Measurements from ENCODE around the gene PGLYRP2. TPM values are rescaled to one million over a fixed set of nuclear protein-coding genes. Genes with fewer than 3 reads are reported as not detected.

Gene PGLYRP2
- total RNA-seq, 3 donors from 2014 or later (not counting 1 experiment from before 2014, with no cell fraction given): 0.21 to 0.28 TPM; not detected in 1

GRCh38 chr19:15450528-15450890 is 28.8 kb downstream of the PGLYRP2 start:
- Histone ChIP-seq H3K4me3 (ENCODE audit: low read length) (no peak overlapping the region), H3K36me3 (ENCODE audit: control insufficient read depth, insufficient read depth, low read length) (peaks cover 42% of the 10 kb centered on the region), H3K27me3 (ENCODE audit: control insufficient read depth, insufficient read depth, low read length) (no peaks in the 10 kb centered on the region), H3K4me1 (ENCODE audit: control insufficient read depth, insufficient read depth, low read length) (peaks cover 35% of the 10 kb centered on the region), H3K27ac (ENCODE audit: low read length) (peak overlapping the region; percentile 92), H3K9me3 (ENCODE audit: control insufficient read depth, insufficient read depth, low read length) (no peaks in the 10 kb centered on the region)
- DNase-seq: no peak
- TF ChIP-seq, protein P1, sequence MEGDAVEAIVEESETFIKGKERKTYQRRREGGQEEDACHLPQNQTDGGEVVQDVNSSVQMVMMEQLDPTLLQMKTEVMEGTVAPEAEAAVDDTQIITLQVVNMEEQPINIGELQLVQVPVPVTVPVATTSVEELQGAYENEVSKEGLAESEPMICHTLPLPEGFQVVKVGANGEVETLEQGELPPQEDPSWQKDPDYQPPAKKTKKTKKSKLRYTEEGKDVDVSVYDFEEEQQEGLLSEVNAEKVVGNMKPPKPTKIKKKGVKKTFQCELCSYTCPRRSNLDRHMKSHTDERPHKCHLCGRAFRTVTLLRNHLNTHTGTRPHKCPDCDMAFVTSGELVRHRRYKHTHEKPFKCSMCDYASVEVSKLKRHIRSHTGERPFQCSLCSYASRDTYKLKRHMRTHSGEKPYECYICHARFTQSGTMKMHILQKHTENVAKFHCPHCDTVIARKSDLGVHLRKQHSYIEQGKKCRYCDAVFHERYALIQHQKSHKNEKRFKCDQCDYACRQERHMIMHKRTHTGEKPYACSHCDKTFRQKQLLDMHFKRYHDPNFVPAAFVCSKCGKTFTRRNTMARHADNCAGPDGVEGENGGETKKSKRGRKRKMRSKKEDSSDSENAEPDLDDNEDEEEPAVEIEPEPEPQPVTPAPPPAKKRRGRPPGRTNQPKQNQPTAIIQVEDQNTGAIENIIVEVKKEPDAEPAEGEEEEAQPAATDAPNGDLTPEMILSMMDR (IDR thresholded peaks at IDR 0.05): no peak
- Mint-ChIP-seq H3K9me3 (no peaks in the 10 kb centered on the region), H3K4me3 (peak overlapping the region; percentile 75), H3K27ac (peak overlapping the region; percentile 82 to 91), H3K4me1 (peaks cover 31 to 51% of the 10 kb centered on the region in 2 donors), H3K36me3 (no peaks in the 10 kb centered on the region), H3K27me3 (ENCODE audit: low read depth in 2 of 2) (no peaks in the 10 kb centered on the region)
- intact Hi-C loops (cut with micrococcal nuclease): no loop called here
- ATAC-seq: no peak
- 96% methylated on average over 1 of the region's 1 CpG for WGBS (ENCODE audit: insufficient coverage)

GRCh38 chr19:15449620-15450527 is 29.4 kb downstream of the PGLYRP2 start, which contains the start of gene WIZ:
Gene WIZ (minus strand): TSS chr19:15449956. CDS start chr19:15448307, 1,649 bp downstream.
- intact Hi-C loops (cut with micrococcal nuclease): no loop called here
- Mint-ChIP-seq H3K36me3 (no peaks in the 10 kb centered on the region), H3K4me1 (peaks cover 24 to 45% of the 10 kb centered on the region in 2 donors), H3K4me3 (peak within 1 kb of the TSS; percentile 83), H3K27ac (peak within 1 kb of the TSS; percentile 82 to 91), H3K9me3 (no peaks in the 10 kb centered on the region), H3K27me3 (ENCODE audit: low read depth in 2 of 2) (no peaks in the 10 kb centered on the region)
- DNase-seq (peak; percentile 84 to 86), ATAC-seq (peak; percentile 86 to 88 (median 87))
- Histone ChIP-seq H3K9me3 (ENCODE audit: control insufficient read depth, insufficient read depth, low read length) (no peaks in the 10 kb centered on the region), H3K27me3 (ENCODE audit: control insufficient read depth, insufficient read depth, low read length) (no peaks in the 10 kb centered on the region), H3K27ac (ENCODE audit: low read length) (peak within 1 kb of the TSS; percentile 92), H3K4me3 (ENCODE audit: low read length) (peak within 1 kb of the TSS; percentile 37), H3K4me1 (ENCODE audit: control insufficient read depth, insufficient read depth, low read length) (peaks cover 35% of the 10 kb centered on the region), H3K36me3 (ENCODE audit: control insufficient read depth, insufficient read depth, low read length) (peaks cover 35% of the 10 kb centered on the region)
- WGBS (ENCODE audit: insufficient coverage): 3% methylated on average over 50 of the region's 77 CpGs
- TF ChIP-seq, protein P1 (IDR thresholded peaks at IDR 0.05): no peak

DNA sequence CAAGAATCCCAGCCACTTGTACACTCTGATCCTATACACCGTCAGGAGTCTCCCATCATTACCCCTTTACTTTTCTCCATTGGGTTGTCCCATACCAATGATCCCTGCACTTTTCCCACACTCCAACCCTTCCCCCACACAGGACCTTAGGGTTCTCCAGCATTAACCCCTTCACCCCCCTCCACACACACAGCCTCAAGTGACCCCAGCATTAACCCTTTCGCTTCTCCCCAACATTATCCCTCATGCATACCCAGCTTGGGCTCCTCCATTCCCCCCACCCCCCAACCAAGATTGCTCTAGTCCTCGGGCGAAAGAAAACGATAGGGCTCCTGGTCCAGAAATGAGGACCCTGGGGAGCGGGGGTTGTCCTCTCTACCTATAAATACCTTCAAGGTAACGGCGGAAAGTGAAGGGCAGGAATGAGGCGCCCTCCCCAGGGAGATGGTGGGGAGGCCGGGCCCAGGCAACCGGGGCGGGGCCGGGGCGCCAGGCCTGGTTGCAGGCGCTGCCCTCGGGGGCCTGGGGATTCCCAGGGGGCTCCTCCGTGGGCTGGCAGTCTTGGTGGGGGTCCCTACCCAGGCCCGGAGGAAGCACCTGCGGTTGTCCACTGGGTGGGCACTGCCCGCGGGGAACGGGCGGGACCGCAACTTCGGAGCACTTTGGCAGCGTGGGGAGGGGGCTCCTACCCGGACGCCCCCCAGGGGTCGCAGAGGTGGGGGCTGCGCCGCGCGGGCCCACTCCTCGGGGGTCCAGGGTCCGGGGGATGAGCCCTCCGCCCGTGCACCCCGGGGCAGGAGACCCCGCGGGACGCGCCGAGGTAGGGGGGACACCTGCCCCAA is 30.3 kb downstream of the PGLYRP2 start:
- H3K4me3 Mint-ChIP-seq: peak overlapping the region; percentile 83
- no peaks in the 10 kb centered on the region for H3K9me3 Mint-ChIP-seq
- 8% methylated on average over 31 of the region's 43 CpGs for WGBS (ENCODE audit: insufficient coverage)
- H3K27me3 Mint-ChIP-seq (ENCODE audit: low read depth in 2 of 2): no peaks in the 10 kb centered on the region
- intact Hi-C loops (cut with micrococcal nuclease): no loop called here
- Histone ChIP-seq H3K27ac (ENCODE audit: low read length) (peak overlapping the region; percentile 6), H3K4me3 (ENCODE audit: low read length) (peak overlapping the region; percentile 37), H3K4me1 (ENCODE audit: control insufficient read depth, insufficient read depth, low read length) (peaks cover 32% of the 10 kb centered on the region), H3K27me3 (ENCODE audit: control insufficient read depth, insufficient read depth, low read length) (no peaks in the 10 kb centered on the region), H3K36me3 (ENCODE audit: control insufficient read depth, insufficient read depth, low read length) (peaks cover 26% of the 10 kb centered on the region), H3K9me3 (ENCODE audit: control insufficient read depth, insufficient read depth, low read length) (no peaks in the 10 kb centered on the region)
- DNase-seq (peak in 1 of 2 donors; percentile 26), ATAC-seq (no peak)
- peaks cover 20 to 37% of the 10 kb centered on the region in 2 donors for H3K4me1 Mint-ChIP-seq
- H3K27ac Mint-ChIP-seq: peak overlapping the region; percentile 27 to 51
- no peaks in the 10 kb centered on the region for H3K36me3 Mint-ChIP-seq
- TF ChIP-seq, protein P1 (IDR thresholded peaks at IDR 0.05): no peak
